HG03280 (cell line): Measurements from ENCODE around the gene RAD23B.

Experiments used
- ATAC-seq: cut with Tn5 transposase; IDR thresholded peaks from one replicate; pipeline ENCODE4 v1.9.1; 2021; ENCODE audit warnings: mild to moderate bottlenecking, moderate library complexity; ENCODE audit not compliant: unreplicated experiment

RAD23B gene

GRCh38 chr9:107266624-107267368 lies 16.3 kb upstream of the RAD23B start:
- no peak for ATAC-seq

- no peak for ATAC-seq
Observed at GRCh38 chr9:107268560-107268959, 14.5 kb upstream of the RAD23B start.

GRCh38 chr9:107269254-107269653 lies 13.8 kb upstream of the RAD23B start:
- no peak for ATAC-seq

DNA sequence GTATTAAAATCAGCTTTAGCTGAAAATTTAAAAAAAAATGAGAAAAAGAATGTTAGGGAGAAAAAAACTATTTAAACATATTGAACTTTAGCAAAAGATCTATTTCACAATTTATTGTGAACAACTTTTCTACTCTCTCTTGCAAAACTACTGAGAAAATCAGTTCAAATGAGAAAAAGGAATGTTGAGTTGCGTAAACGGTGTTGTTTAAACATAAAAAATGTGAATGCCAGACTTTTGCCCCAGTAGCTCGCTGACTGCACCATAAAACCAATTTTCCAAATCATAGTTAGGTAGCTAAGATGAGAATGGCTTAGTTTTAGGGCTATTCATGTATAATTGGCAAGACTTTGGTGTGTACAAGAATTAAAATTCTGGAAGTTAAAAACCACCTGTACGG lies 13.4 kb upstream of the RAD23B start:
- no peak for ATAC-seq

DNA sequence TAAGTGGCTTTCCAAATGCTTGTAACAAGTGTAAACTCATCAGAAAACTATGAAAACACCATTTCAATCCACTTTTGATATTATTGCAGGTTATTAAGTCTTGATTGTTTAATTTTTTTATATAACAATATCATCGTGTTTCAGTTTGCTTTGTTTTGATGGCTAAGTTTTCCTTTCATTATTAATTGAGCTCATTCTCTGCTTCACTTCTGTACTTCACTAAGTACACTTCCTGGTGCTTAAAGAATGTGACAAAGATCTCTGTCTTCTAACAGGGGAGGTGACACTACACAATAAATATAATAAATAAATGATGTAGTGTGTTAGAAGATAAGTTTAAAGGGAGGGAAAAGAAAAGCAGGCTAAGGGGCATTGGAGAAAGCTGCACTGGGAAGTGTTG lies 13.0 kb upstream of the RAD23B start:
- no peak for ATAC-seq

- no peak for ATAC-seq
Observed at GRCh38 chr9:107270580-107270979, 12.5 kb upstream of the RAD23B start.

- no peak for ATAC-seq
Observed at GRCh38 chr9:107273634-107274033, 9.4 kb upstream of the RAD23B start.

- ATAC-seq = peak; percentile 87
Observed at GRCh38 chr9:107274096-107274495, 9.0 kb upstream of the RAD23B start.

GRCh38 chr9:107274953-107275422 lies 8.1 kb upstream of the RAD23B start:
- ATAC-seq = no peak

GRCh38 chr9:107275530-107275929 lies 7.5 kb upstream of the RAD23B start:
- ATAC-seq = no peak

- no peak for ATAC-seq
Observed at GRCh38 chr9:107276966-107277710, 5.9 kb upstream of the RAD23B start.

DNA sequence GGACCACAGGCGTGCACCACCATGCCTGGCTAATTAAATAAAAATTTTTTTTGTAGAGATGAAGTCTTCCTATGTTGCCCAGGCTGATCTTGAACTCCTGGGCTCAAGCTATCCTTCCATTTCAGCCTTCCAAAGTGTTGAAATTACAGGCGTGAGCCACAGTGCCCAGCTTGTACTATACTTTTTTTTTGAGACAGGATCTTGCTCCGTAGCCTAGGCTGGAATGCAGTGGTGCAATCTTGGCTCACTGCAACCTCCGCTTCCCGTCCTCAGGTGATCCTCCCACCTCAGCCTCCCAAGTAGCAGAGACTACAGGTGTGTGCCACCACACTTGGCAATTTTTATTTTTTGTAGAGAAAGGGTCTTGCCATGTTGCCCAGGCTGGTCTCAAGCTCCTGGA lies 5.3 kb upstream of the RAD23B start:
- no peak for ATAC-seq

DNA sequence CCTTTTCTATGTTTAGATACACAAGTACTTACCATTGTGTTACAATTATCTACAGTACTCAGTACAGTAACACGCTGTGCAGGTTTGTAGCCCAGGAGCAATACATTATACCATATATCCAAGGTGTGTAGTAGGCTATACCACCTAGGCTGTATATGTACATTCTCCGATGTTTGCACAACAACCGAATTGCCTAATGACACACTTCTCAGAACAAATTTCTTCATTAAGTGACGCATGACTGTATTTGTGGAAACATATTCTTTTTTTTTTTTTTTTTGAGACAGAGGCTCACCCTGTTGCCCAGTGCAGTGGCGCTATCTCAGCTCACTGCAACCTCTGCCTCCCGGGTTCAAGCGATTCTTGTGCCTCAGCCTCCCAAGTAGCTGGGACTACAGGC lies 4.0 kb upstream of the RAD23B start:
- no peak for ATAC-seq

GRCh38 chr9:107280543-107280942 lies 2.5 kb upstream of the RAD23B start:
- no peak for ATAC-seq

DNA sequence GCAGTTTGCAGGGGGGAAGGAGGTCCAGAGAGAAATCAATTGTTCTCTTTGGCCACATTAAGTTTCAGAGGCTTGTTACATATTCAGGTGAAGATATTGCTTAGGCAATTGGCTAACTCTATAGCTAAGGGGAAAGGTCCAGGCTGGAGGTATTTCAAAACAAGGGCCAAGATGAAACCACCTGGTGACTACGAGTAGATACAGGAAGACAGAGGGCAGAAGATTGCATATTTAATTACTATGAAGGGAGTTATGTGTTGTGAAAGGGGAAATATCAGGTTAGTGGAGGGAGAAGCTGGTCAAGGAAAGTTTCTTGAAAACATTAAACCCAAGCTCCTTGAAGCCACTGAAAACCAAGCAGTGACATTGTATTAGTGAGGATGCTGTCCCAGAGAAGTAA lies 1.9 kb upstream of the RAD23B start:
- ATAC-seq = no peak

DNA sequence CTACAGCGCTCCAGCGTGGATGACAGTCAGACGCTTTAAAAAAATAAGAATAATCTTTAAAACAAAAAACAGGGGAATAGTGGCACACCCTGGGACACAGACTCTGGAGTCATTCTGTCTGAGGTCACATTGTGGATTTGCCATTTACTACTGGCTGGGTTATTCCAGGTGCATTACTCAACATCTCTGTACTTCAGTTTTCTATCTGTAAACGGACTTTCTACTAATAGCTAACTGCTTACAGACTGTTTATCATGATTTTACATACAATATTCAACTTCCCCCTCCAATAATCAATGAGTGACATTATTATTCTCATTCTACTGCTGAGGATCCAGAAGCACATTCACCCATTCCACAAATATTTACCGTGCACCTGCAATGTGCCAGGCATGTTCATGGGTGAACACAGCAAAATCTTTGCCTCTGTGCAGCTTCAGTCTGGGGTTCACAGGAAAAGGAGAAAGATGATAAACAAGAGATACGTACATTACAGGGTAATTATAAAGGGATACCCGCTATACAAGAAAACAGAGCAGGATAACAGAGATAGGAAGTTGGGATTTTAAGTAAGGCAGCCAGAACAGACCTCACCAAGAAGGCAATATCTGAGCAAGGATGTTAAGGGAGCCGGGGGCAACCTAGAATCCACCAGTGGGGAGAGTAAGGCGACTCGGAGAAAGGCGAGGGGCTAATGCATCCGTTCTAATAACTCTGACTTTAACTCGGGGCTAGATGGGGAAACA lies 984 bp upstream of the RAD23B start:
- peak; percentile 0 for ATAC-seq

DNA sequence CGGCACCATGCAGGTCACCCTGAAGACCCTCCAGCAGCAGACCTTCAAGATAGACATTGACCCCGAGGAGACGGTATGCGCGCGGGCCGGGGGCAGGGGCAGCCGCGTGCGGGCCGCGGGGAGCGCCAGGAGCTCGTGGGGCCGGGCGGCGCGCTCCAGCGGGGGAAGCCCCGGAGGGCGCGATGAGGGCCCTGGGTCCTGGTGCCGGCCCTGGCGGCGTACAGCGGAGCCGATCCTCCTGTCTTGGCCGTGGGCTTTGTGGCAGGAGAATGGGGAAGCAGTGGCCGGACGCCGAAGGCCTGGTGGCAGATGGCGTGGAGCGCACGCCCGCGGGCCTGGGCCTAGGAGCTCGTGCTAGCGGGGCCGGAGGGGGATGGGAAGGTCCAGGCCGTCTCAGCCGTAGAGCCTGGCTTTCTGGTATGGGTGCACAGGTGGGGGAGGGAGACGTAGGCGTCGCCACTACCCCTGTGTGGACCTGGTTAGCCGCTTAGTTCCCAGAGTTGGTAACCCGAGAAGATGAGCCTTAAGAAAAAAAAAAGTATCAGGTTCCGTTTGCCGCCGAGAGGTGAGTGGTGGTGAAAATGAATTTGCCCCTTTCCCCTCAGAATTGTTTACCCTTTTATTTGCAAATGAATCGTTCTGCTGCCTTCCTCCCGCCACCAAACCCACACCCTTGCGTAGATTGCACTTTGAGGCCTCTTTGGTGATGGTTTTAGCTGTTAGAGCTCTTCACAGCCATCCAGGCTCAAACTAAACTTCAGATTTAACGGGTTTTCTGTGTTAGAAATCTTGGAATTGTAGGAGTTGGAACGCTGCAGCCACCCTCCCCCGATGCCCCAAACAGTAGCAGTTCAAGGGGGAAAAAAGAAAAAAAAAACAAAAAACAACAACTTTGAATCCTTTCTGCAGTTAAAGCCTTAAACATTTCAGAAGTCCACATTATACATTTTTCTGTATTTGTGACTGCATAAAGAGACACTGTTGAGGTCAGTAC lies 841 bp downstream of the RAD23B start:
- ATAC-seq = peak; percentile 40

DNA sequence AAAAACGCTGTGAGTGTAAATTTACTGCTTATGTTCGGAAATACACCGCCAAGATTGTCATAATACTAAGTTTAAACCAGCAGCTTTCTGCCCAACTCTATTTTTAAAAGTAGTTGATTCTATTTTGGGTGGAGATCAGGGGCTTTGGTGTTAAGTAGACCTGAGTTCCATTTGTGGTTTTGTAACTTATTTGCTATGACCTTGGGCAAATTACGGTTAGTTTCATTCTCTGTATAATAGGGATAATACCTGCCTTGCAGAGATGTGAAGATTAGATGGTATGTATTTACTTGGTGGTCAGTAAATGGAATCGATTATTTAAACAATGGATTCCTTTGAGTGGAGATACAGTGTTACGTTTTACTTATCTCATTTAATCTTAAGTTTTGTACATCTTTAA lies 1.6 kb downstream of the RAD23B start:
- no peak for ATAC-seq

GRCh38 chr9:107285286-107285685 lies 2.2 kb downstream of the RAD23B start:
- ATAC-seq = no peak

DNA sequence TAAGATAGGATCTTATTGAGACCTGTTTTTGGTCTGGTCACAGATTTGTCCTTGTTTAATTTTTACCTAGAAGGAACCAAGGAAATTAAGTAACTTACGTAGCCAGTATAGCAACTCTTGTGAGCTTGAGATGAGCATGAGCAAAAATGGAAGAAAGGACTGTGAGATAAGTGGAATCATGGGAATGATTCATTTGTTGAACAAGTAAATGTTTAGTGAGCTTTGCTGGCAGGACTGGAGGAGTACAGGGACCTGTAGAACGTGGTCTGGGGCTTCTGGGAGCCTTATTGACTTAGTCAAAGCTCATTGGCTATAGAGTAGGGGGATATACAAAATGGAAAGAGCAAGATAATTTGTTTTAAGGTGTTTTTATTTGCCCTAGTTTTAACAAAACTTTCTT lies 3.0 kb downstream of the RAD23B start:
- ATAC-seq = no peak
